Renal cortical epithelial cell (primary cell): ENCODE data around the gene ABLIM2. TPM values are rescaled to one million over a fixed set of nuclear protein-coding genes. Genes with fewer than 3 reads are reported as not detected.

ENCODE experiments used
- DNase-seq: peaks from one replicate; pipeline ENCODE4 v3.0.0-alpha.2; 2011; ENCODE audit warnings: low read depth
- total RNA-seq: library from RNA; depleted of rRNA; stranded (reverse); fragments of >200 nt; gene quantifications from 2 replicates; pipeline ENCODE4 v1.2.3, GENCODE V29; 2014

The ABLIM2 gene
- total RNA-seq, 1 donor from 2014 or later: 6.1 TPM

DNA sequence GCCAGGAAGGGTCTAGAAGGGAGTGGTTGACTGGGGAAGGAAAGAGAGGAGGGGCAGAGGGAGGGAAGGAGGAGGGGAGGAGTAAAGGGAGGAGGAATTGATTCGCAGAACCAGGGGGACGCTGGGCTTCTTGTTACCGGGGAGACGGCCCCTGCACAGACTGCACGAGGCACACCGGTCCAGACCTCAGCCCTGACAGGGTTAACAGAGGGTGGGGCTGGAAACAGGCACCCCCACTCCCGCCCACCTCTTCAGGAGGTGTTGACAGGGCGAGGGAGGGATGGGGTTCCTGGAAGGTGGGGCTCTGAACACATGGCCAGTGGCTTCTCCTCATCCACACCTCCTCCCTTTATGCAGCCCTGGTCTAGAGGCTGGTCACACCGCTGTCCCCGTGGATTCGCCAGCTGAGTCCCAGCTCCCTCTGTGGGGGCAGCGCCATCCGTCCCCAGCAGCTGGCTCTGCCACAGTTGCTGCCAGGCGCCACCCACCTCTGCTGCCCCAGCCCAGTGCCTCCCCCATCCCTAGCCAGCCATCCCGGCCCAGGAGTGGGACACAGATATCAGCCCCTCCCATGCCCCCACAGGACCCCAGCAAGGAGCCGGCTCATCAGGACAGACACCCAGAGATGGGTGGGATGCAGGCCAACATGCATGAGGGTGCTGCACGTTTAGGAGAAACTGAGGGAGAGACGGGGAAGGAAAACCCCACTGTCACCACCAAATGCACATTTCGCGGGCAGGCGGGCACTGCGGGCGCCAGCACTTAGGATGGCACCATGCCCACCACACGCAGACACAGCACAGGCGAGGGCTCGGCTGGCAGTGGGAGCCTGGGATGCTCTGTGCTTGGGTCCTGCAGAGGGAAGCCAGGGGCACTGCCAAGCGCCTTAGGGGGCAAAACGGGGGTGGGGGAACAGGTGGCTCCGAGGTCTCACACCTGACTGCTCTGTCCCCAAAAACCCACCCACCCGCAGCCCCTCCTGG lies 87.6 kb downstream of the ABLIM2 start:
- DNase-seq: no peak

GRCh38 chr4:8069102-8069752 lies 89.4 kb downstream of the ABLIM2 start:
- no peak for DNase-seq

DNA sequence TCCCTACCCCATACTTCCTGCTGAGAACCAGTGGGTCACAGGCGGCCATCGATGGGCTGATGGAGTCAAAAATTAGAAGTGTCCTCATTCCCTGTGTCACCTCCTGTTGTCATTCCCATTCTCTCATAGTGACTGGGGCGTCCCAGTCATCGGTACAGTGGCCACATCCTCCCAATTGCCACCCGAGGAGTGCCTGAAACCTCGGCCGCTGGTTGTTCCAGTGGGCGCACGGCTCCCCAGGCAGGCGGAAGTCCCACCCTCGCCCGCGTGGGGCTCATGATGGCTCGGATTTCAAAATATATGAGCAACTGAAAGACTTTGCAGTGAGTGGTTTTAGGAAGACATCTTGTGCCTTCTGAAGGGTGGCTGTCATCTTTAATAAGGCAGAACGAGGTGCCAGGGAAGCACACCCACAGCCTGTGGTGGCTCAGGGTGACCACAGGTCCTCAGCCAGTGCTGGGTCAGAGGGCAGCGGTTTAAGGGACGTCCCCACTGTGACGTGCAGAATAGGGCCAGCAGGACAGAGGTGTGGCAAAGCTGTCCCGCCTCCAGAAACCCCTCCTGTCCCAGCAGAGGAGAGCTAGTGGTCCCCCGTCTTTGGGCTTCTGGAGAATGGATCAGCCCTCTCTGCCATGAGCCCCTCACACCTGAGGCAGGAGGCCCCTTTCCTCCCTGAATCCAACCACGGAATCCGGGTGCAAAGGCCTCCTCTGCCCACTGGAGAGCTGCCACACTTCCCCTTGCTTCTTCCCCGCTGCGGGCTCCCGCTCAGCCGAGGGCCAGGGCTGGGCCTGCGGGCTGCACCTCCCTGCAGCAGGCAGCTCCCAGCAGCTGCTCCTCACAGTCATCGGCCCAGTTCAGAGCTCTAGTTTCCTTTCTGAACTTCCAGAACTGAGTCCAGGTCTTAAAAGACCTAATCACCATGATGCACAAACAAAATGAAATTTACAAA lies 90.4 kb downstream of the ABLIM2 start:
- DNase-seq: no peak

DNA sequence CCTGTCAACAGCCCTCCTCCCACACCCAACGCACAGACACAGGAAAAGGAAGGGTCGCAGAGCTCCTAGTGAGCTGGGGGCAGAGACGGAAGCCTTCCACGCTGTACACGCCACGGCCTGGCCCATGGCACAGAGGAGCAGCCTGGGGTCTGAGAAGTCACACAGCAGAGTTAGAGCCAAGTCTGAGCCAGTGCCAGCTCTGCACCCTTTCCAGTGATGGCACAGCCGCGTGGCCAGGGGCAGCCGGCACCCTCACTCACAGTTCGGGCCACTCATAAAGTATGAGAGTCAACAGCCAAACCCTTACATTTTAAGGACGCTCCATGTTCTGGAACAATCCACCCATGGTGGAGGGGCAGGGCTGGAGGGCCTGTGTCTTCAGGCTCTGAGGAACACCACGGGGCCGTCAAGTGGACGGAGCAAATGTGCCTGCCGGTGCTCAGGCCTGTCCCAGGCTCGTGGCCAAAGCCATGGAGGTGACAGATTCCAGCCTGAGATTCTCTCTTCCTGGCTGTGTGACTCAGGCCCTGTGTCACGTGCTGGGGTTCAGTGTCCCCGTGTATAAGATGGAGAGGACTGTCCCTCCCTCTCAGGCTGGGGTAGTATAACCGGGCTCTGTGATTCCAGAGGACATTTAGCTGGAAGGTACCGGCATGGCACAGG lies 91.2 kb downstream of the ABLIM2 start:
- DNase-seq: no peak

GRCh38 chr4:8066336-8066931 lies 92.2 kb downstream of the ABLIM2 start:
- no peak for DNase-seq

- DNase-seq: no peak
Observed at GRCh38 chr4:8063974-8064563, 94.5 kb downstream of the ABLIM2 start.

DNA sequence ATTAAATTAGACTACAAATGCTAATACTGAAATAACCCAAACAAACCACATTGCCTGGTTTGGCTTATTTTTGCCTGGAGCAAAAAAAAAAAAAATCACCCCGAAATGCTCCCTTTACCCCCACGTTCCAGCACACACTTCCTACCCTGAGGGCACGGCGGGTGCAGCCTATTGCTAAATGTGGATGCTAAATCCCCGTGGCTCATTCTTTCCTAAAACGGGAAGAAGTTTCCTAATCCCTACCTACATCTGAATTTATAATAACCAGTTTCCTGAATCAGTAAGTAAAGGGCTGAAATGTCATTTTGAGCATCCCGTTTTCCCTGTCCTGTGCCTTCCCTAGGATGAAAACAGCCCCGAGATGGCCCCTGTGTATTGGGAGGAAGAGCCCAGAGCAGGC lies 97.0 kb downstream of the ABLIM2 start:
- DNase-seq: no peak

DNA sequence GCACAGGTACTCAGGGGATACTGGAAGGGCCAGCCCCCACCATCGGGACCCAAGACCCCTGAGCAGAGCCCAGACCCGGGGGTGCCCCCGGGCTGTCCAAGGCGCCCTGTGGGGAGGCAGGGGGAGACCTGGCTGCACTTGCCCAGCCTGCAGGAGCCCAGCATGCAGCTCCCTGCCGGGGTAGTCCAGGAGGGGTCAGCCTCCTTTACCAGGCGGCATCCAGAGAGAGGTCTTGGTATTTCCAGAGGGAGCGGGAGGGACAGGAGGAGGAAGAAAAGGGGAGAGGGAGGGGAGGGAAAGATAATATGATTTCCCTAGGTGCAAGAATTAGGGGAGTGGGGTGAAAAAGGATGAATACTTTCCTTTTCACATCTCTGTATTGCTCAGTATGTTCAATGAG lies 97.5 kb downstream of the ABLIM2 start:
- DNase-seq: no peak

GRCh38 chr4:8060632-8061031 lies 98.0 kb downstream of the ABLIM2 start:
- no peak for DNase-seq

DNA sequence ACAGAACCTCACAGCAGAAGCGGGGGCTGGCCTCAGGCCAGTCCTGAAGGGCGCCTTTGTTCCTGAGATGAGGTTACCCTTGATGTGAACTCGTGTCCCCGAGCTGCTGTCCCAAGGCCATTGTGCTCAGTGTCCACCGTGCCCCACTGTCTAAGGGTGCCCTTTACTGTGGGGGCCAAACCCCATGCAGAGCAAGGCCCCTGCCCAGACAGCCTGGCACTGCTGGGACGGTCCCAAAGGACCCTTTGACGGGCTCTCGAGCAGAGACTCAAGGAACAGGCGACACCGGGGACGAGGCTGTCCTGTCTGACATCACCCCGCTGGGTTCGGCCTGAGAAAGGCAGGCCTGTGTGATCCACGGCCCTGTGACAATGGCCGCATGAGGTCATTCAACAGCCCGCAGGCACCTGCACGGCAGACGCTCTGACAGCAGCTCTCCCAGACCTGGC lies 100.6 kb downstream of the ABLIM2 start:
- DNase-seq: no peak

DNA sequence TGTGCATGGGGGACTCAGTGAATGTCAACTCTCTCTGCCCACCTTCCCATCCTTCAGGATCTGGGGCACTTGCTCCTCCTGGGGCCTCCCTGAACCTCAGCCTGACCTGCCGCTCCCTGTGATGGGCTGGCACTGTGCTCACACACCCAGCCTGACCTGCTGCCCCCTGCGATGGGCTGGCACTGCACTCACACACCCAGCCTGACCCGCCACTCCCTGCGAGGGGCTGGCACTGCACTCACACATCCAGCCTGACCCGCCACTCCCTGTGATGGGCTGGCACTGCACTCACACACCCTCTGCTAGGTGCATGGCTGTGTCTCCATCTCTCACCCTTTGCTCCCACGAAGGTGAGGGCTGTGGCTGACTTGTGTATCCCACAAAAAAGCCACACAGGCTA lies 103.4 kb downstream of the ABLIM2 start:
- no peak for DNase-seq

DNA sequence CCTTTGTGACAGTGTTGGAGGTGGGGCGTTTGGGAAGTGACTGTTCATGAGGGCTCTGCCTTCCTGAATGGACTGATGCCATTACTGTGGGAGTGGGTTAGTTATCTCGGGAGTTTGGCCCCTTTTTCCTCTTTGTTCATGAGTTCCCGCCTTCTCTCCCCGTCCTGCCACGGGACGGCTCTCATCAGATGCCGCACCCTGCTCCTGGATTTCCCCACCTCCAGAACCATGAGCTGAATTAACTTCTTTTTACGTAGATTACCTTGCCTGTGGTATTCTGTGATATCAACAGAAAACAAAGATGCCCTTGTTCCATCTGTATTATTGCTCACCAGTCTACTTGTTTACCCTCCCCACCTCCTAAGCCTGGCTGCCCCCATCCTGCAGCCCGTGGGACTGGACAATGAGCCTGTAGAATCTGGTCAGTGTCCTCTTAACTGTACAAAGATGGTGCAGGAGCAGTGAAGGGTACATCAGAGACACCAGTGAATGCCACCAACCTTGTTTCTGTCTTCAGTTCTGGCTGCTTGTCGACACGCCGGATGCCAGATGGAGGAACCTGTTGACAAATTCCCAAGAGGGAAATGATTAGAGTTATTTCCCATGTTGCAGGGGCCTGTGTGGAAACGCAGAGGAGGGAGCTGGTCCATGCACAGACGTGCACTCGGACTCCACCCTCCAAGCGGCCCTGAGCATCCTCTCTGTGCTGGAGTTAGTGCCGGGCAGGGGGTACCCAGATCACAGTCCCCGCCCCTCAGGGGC lies 104.7 kb downstream of the ABLIM2 start:
- DNase-seq: no peak

- DNase-seq: no peak
Observed at GRCh38 chr4:8052160-8052691, 106.4 kb downstream of the ABLIM2 start.

GRCh38 chr4:8051644-8052043 lies 107.0 kb downstream of the ABLIM2 start:
- no peak for DNase-seq

DNA sequence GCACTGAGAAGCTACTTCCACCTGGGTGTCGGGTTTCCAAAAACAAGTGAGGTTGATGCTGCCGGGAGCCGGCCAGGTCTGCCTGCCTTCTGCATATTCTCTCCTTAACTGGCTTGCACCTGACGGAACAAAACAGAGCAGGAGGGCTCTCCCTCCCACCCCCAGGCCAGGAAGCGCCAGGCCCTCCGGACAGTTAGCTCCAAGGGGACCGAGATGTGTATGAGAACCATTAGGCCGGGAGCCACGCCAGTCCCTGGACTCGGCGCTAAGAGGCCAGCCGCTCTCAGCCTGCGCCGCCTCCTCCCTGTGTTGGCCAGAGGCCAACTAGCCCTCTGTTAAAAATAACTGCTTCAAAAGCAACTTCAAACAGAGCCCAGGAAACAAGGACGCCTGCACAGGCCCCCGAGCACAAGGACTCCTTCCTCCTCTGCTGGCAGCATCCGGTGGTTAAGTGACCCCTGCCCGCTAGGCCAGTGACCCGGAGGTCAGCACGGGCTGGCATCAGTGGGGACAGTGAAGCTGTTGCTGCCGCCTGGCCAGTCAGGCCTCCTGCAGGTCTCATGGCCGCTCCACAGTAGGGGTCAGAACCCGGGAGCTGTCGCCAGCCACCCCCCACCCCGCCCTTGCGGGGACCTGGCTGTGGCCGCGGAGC lies 107.9 kb downstream of the ABLIM2 start:
- DNase-seq: peak; percentile 22

- no peak for DNase-seq
Observed at GRCh38 chr4:8050180-8050554, 108.4 kb downstream of the ABLIM2 start.

GRCh38 chr4:8048856-8049676 lies 109.5 kb downstream of the ABLIM2 start:
- no peak for DNase-seq
